Left cardiac atrium (tissue), 4 donors: ENCODE results near the gene INSYN1. TPM values are rescaled to one million over a fixed set of nuclear protein-coding genes. Genes with fewer than 3 reads are reported as not detected.
"Not testable (repeated sequence)": the region's sequence is repeated elsewhere in the genome, so short reads cannot be mapped to it uniquely, and the experiment has no call there.

Source experiments
- ATAC-seq, 2 donors: fragments of 200-7000 bp; cut with Tn5 transposase; one replicate each; pipeline ENCODE4 v1.9.1; 2020; ENCODE audit warnings: mild to moderate bottlenecking in 2 of 2, moderate library complexity in 2 of 2
- DNase-seq: peaks from one replicate; pipeline ENCODE4 v3.0.0-alpha.2; 2020
- intact Hi-C, 2 donors: fragments of 100-400 bp; cut with DNase I; formaldehyde crosslinking; loops; one replicate each; pipeline versions ENCODE4 v1.14.1 to v1.15.1; 2022 to 2023
- total RNA-seq, 2 donors: library from RNA; stranded (reverse); fragmentation: NEBNext Ultra II Directional; extraction: Animal tissue kit (Norgen Biotek cat#: 25700); gene quantifications; one replicate each; pipeline ENCODE4 v1.2.1, GENCODE V29; 2021
- donor health status: DM: no; HTN: yes; CAD: no.
- donor health status: DM: no; HTN: yes; CAD: no; lungs with severe emphysema.
- donor health status: DM: yes; HTN: yes; CAD: no.
- donor health status: Dilated cardiomyopathy.

INSYN1 gene
- total RNA-seq, 2 donors from 2014 or later = 79.3 to 80.8 TPM

GRCh38 chr15:73702311-73703239 is 50.6 kb downstream of the INSYN1 start:
- DNase-seq, ATAC-seq: not testable (repeated sequence)
- intact Hi-C loops = loop anchor here in 1 of 2 donors (5.0 kb wide), 1 partner anchor 135 kb away; no protein-coding TSS in a partner anchor

- intact Hi-C loops = loop anchor here in 1 of 2 donors (2.0 to 5.0 kb wide), 3 partner anchors 23 to 133 kb away; no protein-coding TSS in a partner anchor
- ATAC-seq (peak; percentile 20 to 51), DNase-seq (peak; percentile 85)
These were observed 52.9 kb downstream of the INSYN1 start for GRCh38 chr15:73700041-73700842.

- intact Hi-C loops = loop anchor here in 1 of 2 donors (2.0 to 10.0 kb wide), 4 partner anchors 23 to 415 kb away; no protein-coding TSS in a partner anchor
- no peak for DNase-seq
- ATAC-seq = no peak
These were observed 53.7 kb downstream of the INSYN1 start for GRCh38 chr15:73699249-73700040.

GRCh38 chr15:73697033-73697467 is 56.1 kb downstream of the INSYN1 start:
- peak; percentile 90 for DNase-seq
- intact Hi-C loops = loop anchor here in 1 of 2 donors (10.0 kb wide), 1 partner anchor 412 kb away; no protein-coding TSS in a partner anchor
- peak; percentile 94 to 95 for ATAC-seq

GRCh38 chr15:73696641-73697001 is 56.5 kb downstream of the INSYN1 start:
- no peak for DNase-seq
- ATAC-seq = no peak

GRCh38 chr15:73695773-73696640 is 57.1 kb downstream of the INSYN1 start:
- ATAC-seq = no peak
- no peak for DNase-seq
- intact Hi-C loops = loop anchor here in 1 of 2 donors (10.0 kb wide), 1 partner anchor 411 kb away; no protein-coding TSS in a partner anchor

More at GRCh38 chr15:73696641-73697001, 56.5 kb downstream of the INSYN1 start:
- intact Hi-C loops = loop anchor here in 1 of 2 donors (10.0 kb wide), 1 partner anchor 412 kb away; no protein-coding TSS in a partner anchor

GRCh38 chr15:73694419-73694818 is 58.7 kb downstream of the INSYN1 start:
- ATAC-seq (peak; percentile 43 to 56), DNase-seq (no peak)
- intact Hi-C loops = loop anchor here in 1 of 2 donors (10.0 kb wide), 1 partner anchor 410 kb away; no protein-coding TSS in a partner anchor

- DNase-seq (peak; percentile 81), ATAC-seq (peak; percentile 56 to 82)
- intact Hi-C loops = loop anchor here in 1 of 2 donors (10.0 kb wide), 1 partner anchor 407 kb away; no protein-coding TSS in a partner anchor
These were observed 61.8 kb downstream of the INSYN1 start for GRCh38 chr15:73691396-73691795.

GRCh38 chr15:73688455-73688854 is 64.7 kb downstream of the INSYN1 start:
- intact Hi-C loops = no loop called here
- no peak for DNase-seq
- peak in 1 of 2 donors; percentile 6 for ATAC-seq

GRCh38 chr15:73687351-73687750 is 65.8 kb downstream of the INSYN1 start:
- no peak for DNase-seq
- ATAC-seq = no peak
- intact Hi-C loops = no loop called here

GRCh38 chr15:73686781-73687256 is 66.3 kb downstream of the INSYN1 start:
- intact Hi-C loops = no loop called here
- ATAC-seq (peak in 1 of 2 donors; percentile 17), DNase-seq (peak; percentile 52)

- intact Hi-C loops = no loop called here
- ATAC-seq = no peak
- DNase-seq = no peak
These were observed 67.2 kb downstream of the INSYN1 start for GRCh38 chr15:73685981-73686380.

Other genes with a start within 250 kb of the INSYN1 start
- 100 to 1,000 TPM; 175 to 223 TPM for gene NPTN, start 120.0 kb downstream of the INSYN1 start, total RNA-seq
- 10 to 100 TPM; 29.6 to 77.5 TPM for gene CD276, start 69.0 kb downstream of the INSYN1 start, total RNA-seq
- gene TBC1D21, start 120.2 kb upstream of the INSYN1 start, total RNA-seq = not detected
- gene LOXL1, start 173.1 kb upstream of the INSYN1 start, total RNA-seq = 10 to 100 TPM; 12.0 to 31.5 TPM
- gene STOML1, start 238.9 kb upstream of the INSYN1 start, total RNA-seq = 10 to 100 TPM; 20.3 to 21.1 TPM
- 10 to 100 TPM; 23.4 to 38.7 TPM for gene PML, start 241.4 kb upstream of the INSYN1 start, total RNA-seq